Endothelial cell of umbilical vein (primary cell): Measurements from ENCODE around the gene SMOC2. TPM values are rescaled to one million over a fixed set of nuclear protein-coding genes. Genes with fewer than 3 reads are reported as not detected.

Source experiments
- BruUV-seq: library from RNA; stranded (reverse); fragments of 400-500 nt; replicated peaks from 2 replicates; lab custom pipeline; 2021; lab: Mats Ljungman, UMichigan
- CTCF ChIA-PET: fragments of 300-600, 350-600 bp; sonication (Branson Sonifier 250); formaldehyde crosslinking; loops from one replicate; lab custom pipeline; 2021; ENCODE audit warnings: antibody characterized with exemption, inconsistent platforms; lab: Charles Lee
- POLR2A ChIA-PET: fragments of 300-600, 350-600 bp; sonication (Branson Sonifier 250); formaldehyde crosslinking; loops from one replicate; lab custom pipeline; 2021; ENCODE audit warnings: antibody characterized with exemption, inconsistent platforms; lab: Charles Lee
- DNase-seq: peaks from one replicate; pipeline ENCODE4 v3.0.0-alpha.2; 2011; ENCODE audit warnings: low read depth, low spot score
- FAIRE-seq: peaks from 2 replicates; lab custom pipeline; 2011; peaks lifted over from hg19 to GRCh38; lab: Jason Lieb, UNC
- H2AFZ ChIP-seq: 2 replicates; pipeline ENCODE4 v1.6.0; 2012; ENCODE audit warnings: low read depth, low read length, control low read depth, inconsistent platforms
- H3K27ac ChIP-seq: 2 replicates; pipeline ENCODE4 v1.5.1; 2011; ENCODE audit warnings: low read depth, mild to moderate bottlenecking, control low read depth, low read length, moderate library complexity; ENCODE audit not compliant: insufficient read depth
- H3K27me3 ChIP-seq, 2 experiments: 2 replicates each; pipeline versions ENCODE4 v1.6.0 to v1.6.1; 2011; ENCODE audit warnings: low read length in 2 of 2, mixed read lengths in 1 of 2; ENCODE audit not compliant: control insufficient read depth in 2 of 2, insufficient read depth in 2 of 2
- H3K36me3 ChIP-seq, 2 experiments: 2 replicates in 1 of 2; 3 replicates in 1 of 2; pipeline ENCODE4 v1.5.1; 2011; ENCODE audit warnings: low read length in 2 of 2, mild to moderate bottlenecking in 1 of 2, moderate library complexity in 1 of 2; ENCODE audit not compliant: control insufficient read depth in 2 of 2, insufficient read depth in 2 of 2; ENCODE audit errors: extremely low read depth in 1 of 2
- H3K4me1 ChIP-seq: 3 replicates; pipeline ENCODE4 v1.5.1; 2011; ENCODE audit warnings: mild to moderate bottlenecking, low read length; ENCODE audit not compliant: control insufficient read depth, insufficient read depth; ENCODE audit errors: extremely low read depth
- H3K4me2 ChIP-seq: 2 replicates; pipeline ENCODE4 v1.6.1; 2011; ENCODE audit warnings: low read length, control low read depth, mixed read lengths; ENCODE audit not compliant: insufficient read depth
- H3K4me3 ChIP-seq, 3 experiments: fragments of 200-600 bp in 1 of 3; sonication (generic), shearing (Covaris generic) in 1 of 3; replicated peaks in 1 of 3; 2 replicates each; pipeline ENCODE4 v1.5.1; 2011 to 2016; ENCODE audit warnings: control low read depth in 3 of 3, low read length in 3 of 3, mild to moderate bottlenecking in 2 of 3, inconsistent platforms in 1 of 3, low read depth in 1 of 3, moderate library complexity in 1 of 3; ENCODE audit not compliant: insufficient read depth in 1 of 3
- H3K79me2 ChIP-seq: 2 replicates; pipeline ENCODE4 v1.6.0; 2012; ENCODE audit warnings: low read length, inconsistent platforms; ENCODE audit not compliant: control insufficient read depth, insufficient read depth
- H3K9ac ChIP-seq: replicated peaks from 2 replicates; pipeline ENCODE3; 2011; ENCODE audit warnings: low read length, control low read depth; ENCODE audit not compliant: insufficient read depth; ENCODE audit errors: extremely low read depth
- H3K9me1 ChIP-seq: replicated peaks from 3 replicates; pipeline ENCODE4 v1.6.0; 2011; ENCODE audit warnings: mild to moderate bottlenecking, low read length; ENCODE audit not compliant: control insufficient read depth, insufficient read depth; ENCODE audit errors: extremely low read depth
- H3K9me3 ChIP-seq: replicated peaks from 2 replicates; pipeline ENCODE4 v1.5.1; 2012; ENCODE audit warnings: low read length, inconsistent platforms; ENCODE audit not compliant: control insufficient read depth, insufficient read depth
- H4K20me1 ChIP-seq: replicated peaks from 2 replicates; pipeline ENCODE3; 2011; ENCODE audit warnings: mild to moderate bottlenecking, low read length; ENCODE audit not compliant: control insufficient read depth, insufficient read depth; ENCODE audit errors: extremely low read depth
- CTCF ChIP-seq, 2 donors: IDR thresholded peaks; 1 replicate in 1 of 2; 2 replicates in 1 of 2; pipeline ENCODE4 v1.5.1; 2011; ENCODE audit warnings: low read length in 2 of 2, mild to moderate bottlenecking in 2 of 2, moderate library complexity in 2 of 2, control low read depth in 1 of 2, inconsistent platforms in 1 of 2, low read depth in 1 of 2; ENCODE audit not compliant: insufficient read depth in 1 of 2; ENCODE audit errors: extremely low read depth in 1 of 2
- EZH2 ChIP-seq: IDR thresholded peaks from 2 replicates; pipeline ENCODE4 v1.6.1; 2012; ENCODE audit warnings: borderline replicate concordance, low read depth, mild to moderate bottlenecking, moderate library complexity, low read length, inconsistent platforms; ENCODE audit not compliant: severe bottlenecking
- FOS ChIP-seq: IDR thresholded peaks from 2 replicates; pipeline ENCODE4 v1.6.1; 2011; ENCODE audit warnings: mild to moderate bottlenecking, low read length, moderate library complexity, borderline replicate concordance; ENCODE audit not compliant: insufficient read depth
- GATA2 ChIP-seq: IDR thresholded peaks from 2 replicates; pipeline ENCODE4 v1.7.0; 2011; ENCODE audit warnings: low read depth, mild to moderate bottlenecking, moderate library complexity, mixed read lengths, low read length; ENCODE audit not compliant: insufficient read length, insufficient read depth
- JUN ChIP-seq: IDR thresholded peaks from 2 replicates; pipeline ENCODE4 v1.6.1; 2011; ENCODE audit warnings: borderline replicate concordance, low read depth; ENCODE audit not compliant: insufficient read length, insufficient read depth
- MAX ChIP-seq: IDR thresholded peaks from 2 replicates; pipeline ENCODE4 v1.6.1; 2011; ENCODE audit not compliant: insufficient read depth, insufficient read length
- MYC ChIP-seq: IDR thresholded peaks from one replicate; pipeline ENCODE4 v1.6.1; 2011; ENCODE audit warnings: mild to moderate bottlenecking, low read depth, low read length
- POLR2A ChIP-seq: IDR thresholded peaks from 2 replicates; pipeline ENCODE4 v1.6.1; 2012; ENCODE audit warnings: low read depth, mild to moderate bottlenecking, control low read depth, low read length
- POLR2AphosphoS5 ChIP-seq: IDR thresholded peaks from 2 replicates; pipeline ENCODE4 v1.6.1; 2012; ENCODE audit warnings: low read depth, mild to moderate bottlenecking, control low read depth, low read length, moderate library complexity; ENCODE audit not compliant: insufficient read depth
- dilution Hi-C: fragments of 300-500 bp; cut with MboI; formaldehyde crosslinking; loops from one replicate; pipeline ENCODE4 v1.15.0; 2019; ENCODE audit warnings: low sequenced_read_pairs; ENCODE audit not compliant: extremely low pct_ligation_motif_present
- intact Hi-C: fragments of 100-400 bp; cut with micrococcal nuclease; formaldehyde crosslinking; loops from one replicate; pipeline ENCODE4 v1.10.0; 2022
- polyA plus RNA-seq, 4 experiments: library from polyadenylated mRNA; depleted of rRNA in 3 of 4; stranded (reverse) in 3 of 4; unstranded in 1 of 4; fragments of >200 nt; gene quantifications; 2 replicates each; pipeline versions ENCODE4 v1.2.1 to v1.2.3, GENCODE V29; 2011 to 2012; ENCODE audit warnings: missing spikeins in 1 of 4
- total RNA-seq: library from RNA; stranded (reverse); gene quantifications from 2 replicates; pipeline ENCODE4 v1.2.3, GENCODE V29; 2021

SMOC2 gene
- total and polyA plus RNA-seq, 2 donors (not counting 3 experiments of a cell fraction or from before 2014, with no cell fraction given): not detected

- no peak for FAIRE-seq
- CTCF ChIA-PET: no interaction called here
Measured at GRCh38 chr6:168713839-168714238, 272.9 kb downstream of the SMOC2 start.

GRCh38 chr6:168714547-168715260 lies 273.7 kb downstream of the SMOC2 start:
- H3K27ac ChIP-seq: no peak overlapping the region
- ChIA-PET POLR2A (no interaction called here), CTCF (no interaction called here)
- BruUV-seq: no TSS peak
- no peak overlapping the region for H2AFZ ChIP-seq
- no peak for FAIRE-seq
- intact Hi-C loops (no loop called here), dilution Hi-C loops (no loop called here)
- no peak for DNase-seq
- H3K36me3 ChIP-seq: no peaks in the 10 kb centered on the region
- peaks cover 4% of the 10 kb centered on the region for H3K9me3 ChIP-seq
- H3K4me2 ChIP-seq: no peak overlapping the region
- no peaks in the 10 kb centered on the region for H3K27me3 ChIP-seq
- H3K9me1 ChIP-seq: no peaks in the 10 kb centered on the region
- no peak overlapping the region for H3K4me3 ChIP-seq
- no peaks in the 10 kb centered on the region for H4K20me1 ChIP-seq
- H3K79me2 ChIP-seq: no peaks in the 10 kb centered on the region
- TF ChIP-seq GATA2 (no peak), POLR2A (no peak), MYC (no peak), POLR2AphosphoS5 (no peak), CTCF (IDR thresholded peaks at IDR 0.05; ENCODE audit: extremely low read depth in 1 of 2, insufficient read depth in 1 of 2, low read depth in 1 of 2, low read length in 2 of 2) (no peak), MAX (no peak), FOS (no peak), JUN (no peak), EZH2 (no peak)
- H3K9ac ChIP-seq: no peak overlapping the region
- H3K4me1 ChIP-seq: no peaks in the 10 kb centered on the region

More at GRCh38 chr6:168713839-168714238, 272.9 kb downstream of the SMOC2 start:
- Histone ChIP-seq H3K27ac (no peak overlapping the region), H3K27me3 (no peaks in the 10 kb centered on the region), H3K9me1 (no peaks in the 10 kb centered on the region), H2AFZ (no peak overlapping the region), H3K4me2 (no peak overlapping the region), H4K20me1 (no peaks in the 10 kb centered on the region), H3K4me3 (no peak overlapping the region), H3K9ac (no peak overlapping the region), H3K4me1 (no peaks in the 10 kb centered on the region), H3K79me2 (no peaks in the 10 kb centered on the region), H3K9me3 (peaks cover 7% of the 10 kb centered on the region), H3K36me3 (no peaks in the 10 kb centered on the region)
- POLR2A ChIA-PET: no interaction called here
- dilution Hi-C loops (no loop called here), intact Hi-C loops (no loop called here)
- DNase-seq: no peak
- TF ChIP-seq MYC: no peak
- BruUV-seq: no TSS peak
